Measurements from ENCODE around the gene ALAS1.
"Not testable (repeated sequence)": the region's sequence is repeated elsewhere in the genome, so short reads cannot be mapped to it uniquely, and the experiment has no call there.

Gene ALAS1

DNA sequence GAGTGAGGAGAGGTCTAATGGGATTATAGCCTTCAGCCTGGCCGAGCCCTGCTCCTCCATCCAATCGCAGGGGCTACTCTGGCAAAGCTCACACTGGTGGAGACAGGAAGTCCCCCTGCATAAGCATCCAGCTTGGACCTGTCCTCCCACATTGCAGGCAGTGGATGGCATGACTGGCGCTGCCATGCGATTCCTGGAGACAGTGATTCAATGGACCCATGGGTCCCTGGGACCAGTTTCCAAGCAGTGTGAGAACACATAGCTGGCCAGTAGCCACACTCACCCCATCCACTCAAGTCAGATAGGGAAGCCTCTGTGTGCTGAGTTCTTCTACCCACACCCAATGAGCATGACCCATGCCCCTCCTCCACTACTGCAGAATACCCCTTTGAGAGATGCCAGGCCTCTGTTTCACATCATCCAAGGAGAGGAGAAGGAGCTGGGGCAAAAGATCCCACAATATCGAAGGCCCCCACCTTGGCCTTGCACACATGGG, 25.6 kb upstream of the ALAS1 start:
- no peak for DNase-seq (ENCODE audit: extremely low read depth, low read depth)
- TF ChIP-seq, protein P1, sequence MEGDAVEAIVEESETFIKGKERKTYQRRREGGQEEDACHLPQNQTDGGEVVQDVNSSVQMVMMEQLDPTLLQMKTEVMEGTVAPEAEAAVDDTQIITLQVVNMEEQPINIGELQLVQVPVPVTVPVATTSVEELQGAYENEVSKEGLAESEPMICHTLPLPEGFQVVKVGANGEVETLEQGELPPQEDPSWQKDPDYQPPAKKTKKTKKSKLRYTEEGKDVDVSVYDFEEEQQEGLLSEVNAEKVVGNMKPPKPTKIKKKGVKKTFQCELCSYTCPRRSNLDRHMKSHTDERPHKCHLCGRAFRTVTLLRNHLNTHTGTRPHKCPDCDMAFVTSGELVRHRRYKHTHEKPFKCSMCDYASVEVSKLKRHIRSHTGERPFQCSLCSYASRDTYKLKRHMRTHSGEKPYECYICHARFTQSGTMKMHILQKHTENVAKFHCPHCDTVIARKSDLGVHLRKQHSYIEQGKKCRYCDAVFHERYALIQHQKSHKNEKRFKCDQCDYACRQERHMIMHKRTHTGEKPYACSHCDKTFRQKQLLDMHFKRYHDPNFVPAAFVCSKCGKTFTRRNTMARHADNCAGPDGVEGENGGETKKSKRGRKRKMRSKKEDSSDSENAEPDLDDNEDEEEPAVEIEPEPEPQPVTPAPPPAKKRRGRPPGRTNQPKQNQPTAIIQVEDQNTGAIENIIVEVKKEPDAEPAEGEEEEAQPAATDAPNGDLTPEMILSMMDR (IDR thresholded peaks at IDR 0.05; ENCODE audit: low read depth, low read length): no peak

DNA sequence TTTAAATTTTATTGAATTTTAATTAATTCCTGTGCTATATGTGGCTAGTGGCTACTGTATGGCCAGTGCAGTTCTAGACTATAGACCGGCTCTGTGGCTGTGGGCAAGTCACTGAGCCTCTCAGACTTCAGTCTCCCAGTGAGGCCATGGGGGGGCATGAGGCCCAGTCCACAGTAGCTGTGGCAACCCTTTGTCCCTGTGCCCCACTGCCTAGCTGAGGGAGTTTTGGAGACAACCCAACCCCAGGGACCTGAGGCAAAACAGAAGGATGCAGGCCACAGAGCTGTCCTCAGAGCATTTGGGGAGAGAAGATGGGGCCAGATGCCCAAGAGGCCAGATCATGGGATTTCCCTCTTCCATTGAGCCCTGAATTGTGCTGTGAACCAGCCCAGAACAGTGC, 24.9 kb upstream of the ALAS1 start:
- no peak for DNase-seq (ENCODE audit: extremely low read depth, low read depth)

DNA sequence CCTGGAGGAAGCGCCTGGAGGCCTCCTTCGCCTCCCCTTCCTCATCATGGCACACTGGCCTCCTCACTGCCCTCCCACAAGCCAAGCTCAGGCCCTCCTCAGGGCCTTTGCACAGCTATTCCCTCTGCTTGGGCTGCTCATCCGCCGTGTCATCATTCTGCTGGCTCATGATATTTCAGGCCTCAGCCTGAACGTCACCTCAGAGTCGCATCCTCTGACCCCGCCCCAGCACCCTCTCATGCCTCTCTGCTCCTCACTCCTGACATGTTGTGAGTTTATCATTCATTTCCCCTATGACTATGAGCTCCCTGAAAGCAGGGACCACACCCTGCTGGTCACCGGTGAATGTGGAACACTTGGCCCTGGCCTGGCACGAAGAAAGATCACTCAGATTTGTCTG, 23.1 kb upstream of the ALAS1 start:
- TF ChIP-seq, protein P1 (IDR thresholded peaks at IDR 0.05; ENCODE audit: low read depth, low read length): no peak
- DNase-seq (ENCODE audit: extremely low read depth, low read depth): no peak

More for the DNA sequence above, 24.9 kb upstream of the ALAS1 start:
- TF ChIP-seq, protein P1 (IDR thresholded peaks at IDR 0.05; ENCODE audit: low read depth, low read length): no peak

DNA sequence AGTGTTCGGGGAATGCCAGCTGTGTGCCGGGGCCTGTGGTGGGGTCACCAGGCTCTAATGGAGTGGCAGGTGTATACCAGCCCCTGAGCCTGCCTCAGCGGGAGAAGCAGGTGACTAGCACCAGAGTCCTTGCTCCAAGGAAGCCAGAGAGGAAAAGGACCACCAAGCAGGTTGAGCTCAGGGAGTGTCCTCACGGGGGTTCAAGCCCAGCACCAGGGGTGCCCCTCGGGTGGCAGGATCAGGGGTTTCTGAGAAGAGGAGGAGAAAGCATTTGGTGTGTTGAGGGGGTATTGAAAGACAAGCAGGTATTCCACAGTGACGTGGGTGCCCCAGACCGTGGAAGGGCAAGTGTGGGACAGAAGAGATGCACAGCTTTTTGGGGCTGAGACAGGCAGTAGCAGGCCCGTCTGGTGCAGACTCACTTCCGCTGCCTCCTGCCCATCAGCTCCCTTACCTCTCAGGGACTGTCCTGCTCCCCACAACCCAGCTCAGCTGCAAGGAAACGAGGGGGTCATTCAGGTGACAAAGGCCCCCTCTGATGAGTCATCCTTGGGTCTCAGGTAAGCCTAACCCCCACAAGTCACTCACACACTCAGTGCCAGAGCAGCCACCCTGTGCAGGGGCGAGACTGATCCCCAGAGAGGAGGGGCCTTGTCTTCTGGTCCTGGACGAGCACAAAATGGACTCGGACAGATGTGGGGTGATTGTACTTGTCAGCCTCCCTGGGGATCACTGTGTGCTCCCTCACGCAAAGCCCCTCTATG, 22.4 kb upstream of the ALAS1 start:
- TF ChIP-seq, protein P1 (IDR thresholded peaks at IDR 0.05; ENCODE audit: low read depth, low read length): no peak
- no peak for DNase-seq (ENCODE audit: extremely low read depth, low read depth)

DNA sequence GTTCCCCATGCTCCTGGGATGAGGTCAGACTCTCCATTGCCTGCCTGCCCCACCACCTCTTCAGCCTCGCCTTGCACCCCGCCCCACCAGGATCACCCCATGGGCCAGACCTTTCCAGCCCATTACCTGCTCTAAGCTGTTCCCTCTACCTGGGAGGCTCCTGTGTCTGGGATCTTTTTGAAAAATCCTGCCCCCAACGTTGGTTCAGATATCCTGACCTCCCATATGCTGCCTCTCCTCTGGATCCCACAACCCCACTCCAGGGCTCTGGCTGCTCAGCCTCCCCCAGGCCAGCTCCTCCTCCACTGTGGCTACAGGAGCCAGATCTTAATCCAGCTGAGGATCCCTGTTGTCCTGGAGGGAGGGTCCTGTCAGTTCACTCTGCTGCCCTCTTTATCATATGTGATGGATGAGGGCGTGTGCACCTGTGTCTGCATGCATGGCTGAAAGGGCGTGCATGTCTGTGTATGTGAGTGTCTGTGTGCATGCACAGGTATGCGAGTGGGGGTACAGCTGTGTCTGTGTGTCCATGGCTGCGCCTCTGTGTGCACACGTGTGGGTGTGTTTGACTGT, 21.7 kb upstream of the ALAS1 start:
- no peak for DNase-seq (ENCODE audit: extremely low read depth, low read depth)
- TF ChIP-seq, protein P1 (IDR thresholded peaks at IDR 0.05; ENCODE audit: low read depth, low read length): no peak

DNA sequence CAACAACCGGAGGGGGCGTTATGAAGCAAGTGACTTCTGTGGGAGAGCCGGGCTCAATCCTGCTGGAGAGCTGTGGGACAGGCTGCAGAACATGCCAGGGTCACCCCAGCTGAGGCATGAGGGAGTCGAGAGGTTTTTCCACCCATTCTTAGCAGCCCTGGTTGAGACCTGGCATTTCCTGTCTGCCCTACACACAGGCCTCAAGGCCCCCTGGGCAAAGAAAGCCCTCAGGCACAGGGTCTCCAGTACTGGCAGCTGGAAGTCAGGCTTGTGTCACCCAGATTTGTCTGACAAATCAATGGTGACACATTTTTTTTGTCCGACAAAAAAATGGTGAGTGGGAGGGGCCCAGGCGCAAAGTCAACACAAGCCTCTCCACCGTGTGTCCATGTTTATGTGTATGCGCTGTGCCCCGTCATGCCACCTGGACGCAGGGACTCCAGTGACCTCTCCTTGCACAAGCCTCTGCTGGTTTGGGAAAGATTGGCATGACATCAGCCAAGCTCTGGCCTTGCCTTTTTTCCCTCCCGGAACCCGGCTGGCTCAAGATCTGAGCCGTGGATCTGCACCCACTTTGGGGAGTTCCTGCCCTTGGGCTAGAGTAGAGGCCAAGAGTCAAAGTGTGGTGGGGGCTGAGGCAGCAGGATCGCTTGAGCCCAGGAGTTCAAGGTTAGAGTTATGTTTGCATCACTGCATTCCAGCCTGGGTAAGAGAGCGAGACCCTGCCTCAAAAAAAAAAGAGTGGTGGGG, 20.8 kb upstream of the ALAS1 start:
- DNase-seq (ENCODE audit: extremely low read depth, low read depth): no peak
- TF ChIP-seq, protein P1 (IDR thresholded peaks at IDR 0.05; ENCODE audit: low read depth, low read length): no peak

DNA sequence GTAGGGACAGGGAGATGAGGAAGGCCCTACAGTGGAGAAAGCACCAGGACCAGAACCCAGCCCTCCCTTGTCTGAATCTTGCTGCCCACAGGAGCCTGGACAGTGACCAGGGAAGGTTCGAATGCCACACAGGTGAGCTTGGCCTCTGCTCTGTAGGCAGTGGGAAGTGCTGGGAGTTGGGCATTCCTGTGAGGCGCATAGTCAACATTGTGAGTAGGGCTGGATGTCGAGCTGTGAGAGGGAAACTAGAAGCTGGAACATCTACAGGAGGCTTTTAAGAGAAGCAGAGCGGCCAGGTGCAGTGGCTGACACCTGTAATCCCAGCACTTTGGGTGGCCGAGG, 20.3 kb upstream of the ALAS1 start:
- TF ChIP-seq, protein P1 (IDR thresholded peaks at IDR 0.05; ENCODE audit: low read depth, low read length): no peak
- DNase-seq (ENCODE audit: extremely low read depth, low read depth): no peak

DNA sequence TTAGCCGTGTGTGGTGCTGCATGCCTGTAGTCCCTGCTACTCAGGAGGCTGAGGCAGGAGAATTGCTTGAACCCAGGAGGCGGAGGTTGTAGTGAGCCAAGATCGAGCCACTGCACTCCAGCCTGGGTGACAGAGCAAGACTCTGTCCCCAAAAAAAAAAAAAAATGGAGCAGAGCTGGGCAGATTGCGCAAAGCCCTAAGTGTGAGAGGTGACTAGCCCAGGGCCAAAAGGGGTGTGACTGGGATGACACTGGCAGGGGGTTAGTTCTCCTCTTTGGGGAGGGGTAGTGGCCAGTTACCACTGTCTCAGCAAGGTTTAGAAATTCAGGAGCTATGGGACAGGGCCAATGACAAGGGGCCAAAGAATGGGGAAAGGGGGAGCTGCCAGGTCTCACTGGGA, 19.8 kb upstream of the ALAS1 start:
- not testable (repeated sequence) for DNase-seq (ENCODE audit: extremely low read depth, low read depth)

Measured in AG09319 (cell line).